HG03575 (cell line): Measurements from ENCODE around the gene CCNL1.
"Not testable (repeated sequence)": the region's sequence is repeated elsewhere in the genome, so short reads cannot be mapped to it uniquely, and the experiment has no call there.

Experiments
- ATAC-seq: cut with Tn5 transposase; IDR thresholded peaks from one replicate; pipeline ENCODE4 v1.9.1; 2021; ENCODE audit not compliant: unreplicated experiment, insufficient number of reproducible peaks, low FRiP score; ENCODE audit errors: extremely low read depth

Gene CCNL1

GRCh38 chr3:157174290-157174648 lies 14.3 kb upstream of the CCNL1 start:
- ATAC-seq, result no peak

DNA sequence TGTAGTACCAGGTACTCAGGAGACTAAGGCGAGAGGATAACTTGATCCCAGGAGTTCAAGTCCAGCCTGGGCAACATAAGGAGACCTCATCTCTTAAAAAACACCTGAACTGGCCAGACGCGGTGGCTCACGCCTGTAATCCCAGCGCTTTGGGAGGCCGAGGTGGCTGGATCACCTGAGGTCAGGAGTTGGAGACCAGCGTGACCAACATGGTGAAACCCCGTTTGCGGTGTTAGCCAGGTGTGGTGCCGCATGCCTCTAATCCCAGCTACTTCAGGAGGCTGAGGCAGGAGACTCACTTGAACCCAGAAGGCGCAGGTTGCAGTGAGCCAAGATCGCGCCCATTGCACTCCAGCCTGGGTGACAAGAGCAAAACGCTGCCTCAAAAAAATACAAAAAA lies 13.4 kb upstream of the CCNL1 start:
- ATAC-seq, result not testable (repeated sequence)

- no peak for ATAC-seq
Observed at GRCh38 chr3:157172746-157173145, 12.8 kb upstream of the CCNL1 start.

- no peak for ATAC-seq
Observed at GRCh38 chr3:157170861-157171260, 10.9 kb upstream of the CCNL1 start.

- no peak for ATAC-seq
Observed at GRCh38 chr3:157167371-157168042, 7.6 kb upstream of the CCNL1 start.

DNA sequence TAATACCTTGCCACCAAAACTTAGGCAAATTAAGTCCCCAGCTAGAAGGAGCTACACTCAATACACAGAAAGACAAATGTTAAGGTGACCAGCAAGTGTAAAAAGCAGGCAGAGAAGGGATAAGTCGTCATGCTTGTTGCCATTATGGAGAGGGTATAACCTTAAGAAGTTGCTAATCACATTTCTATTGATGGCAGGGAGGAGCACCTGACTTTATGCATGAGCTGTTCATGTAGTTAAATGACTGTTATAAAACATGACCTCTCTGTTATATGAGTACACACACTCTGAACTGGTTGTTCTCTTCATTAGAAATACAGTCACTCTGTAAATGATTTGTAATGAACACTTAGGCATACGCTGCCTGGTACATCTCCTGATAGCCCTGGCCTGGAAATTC lies 6.6 kb upstream of the CCNL1 start:
- ATAC-seq, result peak; percentile 40

DNA sequence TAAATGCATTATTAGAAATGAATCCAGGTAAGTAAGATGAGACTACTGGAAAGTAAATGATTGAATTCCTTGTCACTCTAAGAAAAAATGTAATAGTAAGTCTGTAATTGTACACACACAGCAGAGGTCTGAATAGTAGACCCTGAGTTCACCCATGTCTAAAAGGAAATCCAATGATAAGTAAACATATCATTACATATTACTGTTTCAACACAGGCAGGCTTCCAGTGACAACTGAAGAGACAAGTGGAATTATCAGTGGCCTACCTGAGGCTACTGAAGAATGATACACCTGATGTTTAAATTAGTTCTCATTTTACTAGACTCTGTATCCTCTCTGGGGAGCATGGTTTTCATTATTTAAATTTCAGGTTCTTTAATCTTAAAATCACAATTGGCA lies 6.2 kb upstream of the CCNL1 start:
- ATAC-seq, result no peak

- ATAC-seq, result no peak
Observed at GRCh38 chr3:157163217-157163953, 3.4 kb upstream of the CCNL1 start.

GRCh38 chr3:157162620-157163019 lies 2.7 kb upstream of the CCNL1 start:
- not testable (repeated sequence) for ATAC-seq

GRCh38 chr3:157160658-157161424 lies 894 bp upstream of the CCNL1 start:
- ATAC-seq, result peak; percentile 22

GRCh38 chr3:157159037-157159761 lies 748 bp downstream of the CCNL1 start:
- ATAC-seq, result peak; percentile 24

GRCh38 chr3:157157836-157158235 lies 2.1 kb downstream of the CCNL1 start:
- ATAC-seq, result no peak

DNA sequence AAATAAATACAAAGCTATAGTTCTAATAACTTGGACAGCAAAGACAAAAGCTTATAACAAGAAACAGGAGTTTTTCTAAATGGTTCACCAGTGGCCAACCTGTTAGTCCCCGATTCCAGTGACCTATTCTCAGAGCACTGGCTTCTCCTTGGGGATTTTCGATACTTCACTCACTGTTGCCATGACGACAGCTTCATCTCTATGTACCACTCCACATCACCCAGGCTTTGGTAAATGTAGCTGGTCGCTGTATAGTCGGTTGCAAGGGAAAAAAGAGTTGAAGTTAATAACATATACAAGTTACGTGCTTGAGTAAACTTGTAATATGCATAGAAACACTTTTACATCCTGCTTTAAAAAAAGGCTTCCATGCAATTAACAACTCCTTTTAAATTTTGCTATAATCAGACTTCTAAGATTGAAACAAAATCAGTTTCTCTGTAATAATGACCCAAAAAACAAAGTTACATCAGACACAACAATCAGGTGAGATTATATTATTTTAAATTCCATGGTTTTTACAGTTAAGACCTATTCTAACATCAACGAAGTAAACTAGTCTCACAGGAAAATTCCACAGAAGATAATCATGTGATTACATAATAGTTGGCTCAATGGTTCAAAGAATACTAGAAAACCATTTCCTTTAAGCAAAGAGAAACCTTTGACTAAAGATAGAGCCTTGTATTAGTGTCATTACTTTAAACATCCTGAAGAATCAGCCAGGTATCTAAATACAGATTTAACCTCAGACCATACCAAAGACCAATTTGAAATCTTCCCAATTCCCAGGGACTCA lies 2.9 kb downstream of the CCNL1 start:
- ATAC-seq, result no peak

DNA sequence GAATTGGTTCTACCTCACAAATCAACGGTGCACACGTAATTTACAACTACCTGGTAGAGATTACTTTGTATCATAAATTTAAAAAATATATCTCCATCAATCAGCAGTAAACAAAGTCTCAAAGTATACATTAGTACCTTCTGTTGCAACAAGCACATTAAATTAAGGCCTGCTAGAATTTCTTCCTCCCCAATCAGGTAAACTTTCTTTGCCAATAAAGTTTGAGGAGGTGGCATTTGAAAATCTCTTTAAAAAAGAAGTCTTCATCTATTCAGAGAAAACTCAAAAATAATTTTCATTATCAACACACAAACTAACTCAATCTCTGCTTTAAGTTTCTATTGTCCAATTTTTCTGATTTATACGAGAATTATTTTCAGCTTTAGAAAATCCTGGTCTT lies 4.4 kb downstream of the CCNL1 start:
- no peak for ATAC-seq

- no peak for ATAC-seq
Observed at GRCh38 chr3:157154563-157155330, 5.2 kb downstream of the CCNL1 start.

- ATAC-seq, result no peak
Observed at GRCh38 chr3:157152930-157153329, 7.0 kb downstream of the CCNL1 start.

DNA sequence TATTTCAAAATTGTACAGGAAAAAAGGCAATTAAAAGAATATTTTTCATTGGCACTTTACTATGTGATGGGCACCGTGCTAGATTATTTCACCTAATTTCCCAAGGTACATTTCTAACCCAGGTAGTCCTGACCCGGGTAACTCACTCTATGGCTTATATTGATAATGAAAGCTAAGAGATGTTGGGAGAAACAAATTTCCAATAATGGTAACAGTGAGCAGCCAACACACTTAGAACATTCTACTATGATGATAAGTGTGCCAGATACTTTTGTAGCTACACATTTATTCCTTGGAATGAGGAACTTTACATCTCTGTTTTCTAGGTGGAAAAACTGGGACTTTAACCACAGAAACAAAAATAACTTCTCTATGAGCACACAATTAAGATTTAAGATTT lies 7.5 kb downstream of the CCNL1 start:
- no peak for ATAC-seq

- ATAC-seq, result no peak
Observed at GRCh38 chr3:157151627-157152026, 8.3 kb downstream of the CCNL1 start.
